CD14-positive monocyte (primary cell): ENCODE data around the gene ESPN. TPM values are rescaled to one million over a fixed set of nuclear protein-coding genes. Genes with fewer than 3 reads are reported as not detected.

Experiments
- DNase-seq, 3 donors: peaks; one replicate each; pipeline ENCODE4 v3.0.0-alpha.2; 2011 to 2022
- H2AFZ ChIP-seq: 2 replicates; pipeline ENCODE4 v1.6.0; 2012; ENCODE audit warnings: mild to moderate bottlenecking, low read depth, low read length, inconsistent platforms; ENCODE audit not compliant: insufficient read depth, poor library complexity, severe bottlenecking
- H3K27ac ChIP-seq, 2 donors: 1 replicate in 1 of 2; 2 replicates in 1 of 2; pipeline ENCODE4 v1.5.1; 2012 to 2013; ENCODE audit warnings: low read length in 2 of 2, control low read depth in 1 of 2, inconsistent platforms in 1 of 2, low read depth in 1 of 2, mild to moderate bottlenecking in 1 of 2
- H3K27me3 ChIP-seq, 2 donors: one replicate each; pipeline versions ENCODE4 v1.6.0 to v1.6.1; 2011 to 2013; ENCODE audit warnings: low read length in 2 of 2; ENCODE audit not compliant: control insufficient read depth in 2 of 2, insufficient read depth in 2 of 2
- H3K36me3 ChIP-seq, 2 donors: replicated peaks in 1 of 2; 1 replicate in 1 of 2; 2 replicates in 1 of 2; pipeline versions ENCODE4 v1.5.1 to v1.6.1; 2012 to 2013; ENCODE audit warnings: low read length in 2 of 2, control low read depth in 1 of 2, inconsistent platforms in 1 of 2, mild to moderate bottlenecking in 1 of 2; ENCODE audit not compliant: insufficient read depth in 2 of 2, control insufficient read depth in 1 of 2
- H3K4me1 ChIP-seq, 2 donors: 1 replicate in 1 of 2; 2 replicates in 1 of 2; pipeline versions ENCODE4 v1.5.1 to v1.6.1; 2012 to 2013; ENCODE audit warnings: low read length in 2 of 2, control low read depth in 1 of 2, inconsistent platforms in 1 of 2, mild to moderate bottlenecking in 1 of 2, moderate library complexity in 1 of 2; ENCODE audit not compliant: insufficient read depth in 2 of 2, control insufficient read depth in 1 of 2
- H3K4me2 ChIP-seq: replicated peaks from 2 replicates; pipeline ENCODE3; 2012; ENCODE audit warnings: low read length, moderate library complexity, mild to moderate bottlenecking; ENCODE audit not compliant: poor library complexity, severe bottlenecking; ENCODE audit errors: extremely low read depth
- H3K4me3 ChIP-seq, 3 experiments: fragments of 200-600 bp in 1 of 3; sonication (generic) in 1 of 3; replicated peaks in 1 of 3; 1 replicate in 2 of 3; 2 replicates in 1 of 3; pipeline ENCODE4 v1.5.1; 2011 to 2013; ENCODE audit warnings: low read length in 3 of 3, mild to moderate bottlenecking in 3 of 3, control low read depth in 2 of 3, low read depth in 2 of 3, inconsistent platforms in 1 of 3, moderate library complexity in 1 of 3
- H3K79me2 ChIP-seq: 2 replicates; pipeline ENCODE4 v1.6.0; 2012; ENCODE audit warnings: mild to moderate bottlenecking, control low read depth, inconsistent platforms, low read length, moderate library complexity; ENCODE audit not compliant: insufficient read depth
- H3K9ac ChIP-seq: 2 replicates; pipeline ENCODE4 v1.6.0; 2017; ENCODE audit warnings: low read length, mild to moderate bottlenecking; ENCODE audit not compliant: insufficient read depth, poor library complexity, severe bottlenecking
- H3K9me3 ChIP-seq, 2 donors: replicated peaks in 1 of 2; 1 replicate in 1 of 2; 2 replicates in 1 of 2; pipeline versions ENCODE4 v1.5.1 to v1.6.1; 2012 to 2013; ENCODE audit warnings: low read length in 2 of 2, control low read depth in 1 of 2; ENCODE audit not compliant: control insufficient read depth in 1 of 2, insufficient read depth in 1 of 2
- H4K20me1 ChIP-seq: 2 replicates; pipeline ENCODE4 v1.6.0; 2012; ENCODE audit warnings: mild to moderate bottlenecking, low read length, control low read depth, moderate library complexity; ENCODE audit not compliant: insufficient read depth
- H3K27ac Mint-ChIP-seq, 7 donors: one replicate each; pipeline ENCODE4 v1.8.0; 2020; ENCODE audit warnings: mild to moderate bottlenecking in 7 of 7, mixed read lengths in 7 of 7, moderate library complexity in 6 of 7, inconsistent platforms in 2 of 7
- H3K27me3 Mint-ChIP-seq, 3 donors: one replicate each; pipeline ENCODE4 v1.8.0; 2021 to 2022; ENCODE audit warnings: low read depth in 3 of 3, mild to moderate bottlenecking in 3 of 3, mixed read lengths in 3 of 3, moderate library complexity in 3 of 3, inconsistent platforms in 1 of 3
- H3K36me3 Mint-ChIP-seq, 2 donors: one replicate each; pipeline ENCODE4 v1.8.0; 2020; ENCODE audit warnings: mixed read lengths in 2 of 2, inconsistent platforms in 1 of 2, mild to moderate bottlenecking in 1 of 2
- H3K4me1 Mint-ChIP-seq: one replicate; pipeline ENCODE4 v1.8.0; 2020; ENCODE audit warnings: mild to moderate bottlenecking, mixed read lengths
- H3K4me3 Mint-ChIP-seq, 2 donors: one replicate each; pipeline ENCODE4 v1.8.0; 2020; ENCODE audit warnings: mild to moderate bottlenecking in 2 of 2, mixed read lengths in 2 of 2, moderate library complexity in 1 of 2
- H3K9me3 Mint-ChIP-seq, 7 donors: one replicate each; pipeline ENCODE4 v1.8.0; 2020 to 2022; ENCODE audit warnings: mixed read lengths in 7 of 7, mild to moderate bottlenecking in 6 of 7, moderate library complexity in 6 of 7, inconsistent platforms in 2 of 7
- CTCF ChIP-seq: fragments of 200-600 bp; IDR thresholded peaks from one replicate; pipeline ENCODE4 v1.8.0; 2022; ENCODE audit warnings: antibody characterized with exemption, mild to moderate bottlenecking
- WGBS: methylation state at CpG from one replicate; pipeline ENCODE4 v1.1.5; 2013; ENCODE audit warnings: missing lambda C conversion rate; ENCODE audit not compliant: insufficient coverage; 5-methylcytosine and 5-hydroxymethylcytosine counted together
- intact Hi-C, 2 donors: fragments of 100-400 bp; cut with micrococcal nuclease; formaldehyde crosslinking; loops; one replicate each; pipeline versions ENCODE4 v1.15.0 to v1.15.1; 2023
- polyA plus RNA-seq, 3 donors: library from polyadenylated mRNA; depleted of rRNA in 1 of 3; unstranded in 2 of 3; stranded (reverse) in 1 of 3; fragments of 300-500 nt in 2 of 3; fragments of >200 nt in 1 of 3; fragmentation: Illumina TruSeq in 2 of 3; gene quantifications; 1 replicate in 2 of 3; 2 replicates in 1 of 3; pipeline ENCODE4 v1.2.3, GENCODE V29; 2012 to 2021

The ESPN gene
- polyA plus RNA-seq, 3 donors, result not detected

- no peak for DNase-seq
- H3K4me3 ChIP-seq, result no peak overlapping the region
- Mint-ChIP-seq H3K9me3 (no peaks in the 10 kb centered on the region), H3K36me3 (no peaks in the 10 kb centered on the region), H3K4me3 (no peak overlapping the region), H3K27ac (no peak overlapping the region), H3K4me1 (no peaks in the 10 kb centered on the region), H3K27me3 (peaks cover 6 to 15% (median 12%) of the 10 kb centered on the region in 3 donors)
- H3K79me2 ChIP-seq, result no peaks in the 10 kb centered on the region
- no peak overlapping the region for H3K27ac ChIP-seq
- no peaks in the 10 kb centered on the region for H3K27me3 ChIP-seq
- no peak overlapping the region for H2AFZ ChIP-seq
- no peaks in the 10 kb centered on the region for H3K9me3 ChIP-seq
- WGBS, result 94% methylated on average over 21 of the region's 24 CpGs
- no peaks in the 10 kb centered on the region for H3K4me1 ChIP-seq
- H3K9ac ChIP-seq, result no peak overlapping the region
- intact Hi-C loops, result loop anchor here in 1 of 2 donors (5.0 kb wide), 1 partner anchor 230 kb away; no protein-coding TSS in a partner anchor
- H3K4me2 ChIP-seq, result no peak overlapping the region
- H4K20me1 ChIP-seq, result no peaks in the 10 kb centered on the region
- no peak for TF ChIP-seq CTCF
- H3K36me3 ChIP-seq, result no peaks in the 10 kb centered on the region
Measured at GRCh38 chr1:6477039-6477820, 52.7 kb downstream of the ESPN start.

GRCh38 chr1:6481820-6482219 lies 57.2 kb downstream of the ESPN start:
- H3K27ac ChIP-seq, result no peak overlapping the region
- DNase-seq, result no peak
- peaks cover 5 to 37% of the 10 kb centered on the region in 2 donors for H3K27me3 ChIP-seq
- whole genome bisulfite sequencing, result 95% methylated on average over 4 of the region's 5 CpGs
- H3K4me1 Mint-ChIP-seq, result peaks cover 2% of the 10 kb centered on the region
- H3K4me2 ChIP-seq, result no peak overlapping the region
- no peak overlapping the region for H2AFZ ChIP-seq
- peaks cover 0 to 6% (median 0%) of the 10 kb centered on the region in 7 donors for H3K9me3 Mint-ChIP-seq
- H3K9ac ChIP-seq, result no peak overlapping the region
- H3K9me3 ChIP-seq, result no peaks in the 10 kb centered on the region
- H3K36me3 Mint-ChIP-seq, result no peaks in the 10 kb centered on the region
- TF ChIP-seq CTCF, result no peak
- H3K36me3 ChIP-seq, result no peaks in the 10 kb centered on the region
- no peak overlapping the region for H3K4me3 Mint-ChIP-seq
- no peaks in the 10 kb centered on the region for H4K20me1 ChIP-seq
- H3K27me3 Mint-ChIP-seq, result peaks cover 30 to 53% (median 41%) of the 10 kb centered on the region in 3 donors
- H3K27ac Mint-ChIP-seq, result no peak overlapping the region
- H3K79me2 ChIP-seq, result no peaks in the 10 kb centered on the region
- H3K4me1 ChIP-seq, result no peaks in the 10 kb centered on the region
- H3K4me3 ChIP-seq, result no peak overlapping the region
- intact Hi-C loops, result no loop called here
